Mesodermal cell (in vitro differentiated cells): ENCODE measurements around the gene WRNIP1.

Experiments used
- H3K27ac ChIP-seq: 2 replicates; pipeline ENCODE4 v1.7.0; 2013; ENCODE audit warnings: mild to moderate bottlenecking, low read depth, low read length, moderate library complexity; ENCODE audit not compliant: severe bottlenecking
- H3K36me3 ChIP-seq: 2 replicates; pipeline ENCODE4 v1.7.1; 2013; ENCODE audit warnings: mild to moderate bottlenecking, low read length, moderate library complexity; ENCODE audit not compliant: control insufficient read depth, insufficient read depth
- H3K4me1 ChIP-seq: one replicate; pipeline ENCODE4 v1.7.1; 2013; ENCODE audit warnings: mild to moderate bottlenecking, low read length; ENCODE audit not compliant: insufficient read depth, control insufficient read depth, poor library complexity, severe bottlenecking
- H3K4me3 ChIP-seq: 2 replicates; pipeline ENCODE4 v1.7.0; 2013; ENCODE audit warnings: low read length, control low read depth, mild to moderate bottlenecking; ENCODE audit not compliant: insufficient read depth, poor library complexity, severe bottlenecking; ENCODE audit errors: extremely low read depth
- H3K9me3 ChIP-seq: 2 replicates; pipeline ENCODE4 v1.7.1; 2013; ENCODE audit warnings: mild to moderate bottlenecking, low read length, moderate library complexity; ENCODE audit not compliant: control insufficient read depth
- WGBS, 2 experiments: methylation state at CpG; one replicate each; pipeline ENCODE4 v1.1.5; 2013; ENCODE audit warnings: missing lambda C conversion rate in 2 of 2; ENCODE audit not compliant: insufficient coverage in 2 of 2; 5-methylcytosine and 5-hydroxymethylcytosine counted together

WRNIP1 gene

DNA sequence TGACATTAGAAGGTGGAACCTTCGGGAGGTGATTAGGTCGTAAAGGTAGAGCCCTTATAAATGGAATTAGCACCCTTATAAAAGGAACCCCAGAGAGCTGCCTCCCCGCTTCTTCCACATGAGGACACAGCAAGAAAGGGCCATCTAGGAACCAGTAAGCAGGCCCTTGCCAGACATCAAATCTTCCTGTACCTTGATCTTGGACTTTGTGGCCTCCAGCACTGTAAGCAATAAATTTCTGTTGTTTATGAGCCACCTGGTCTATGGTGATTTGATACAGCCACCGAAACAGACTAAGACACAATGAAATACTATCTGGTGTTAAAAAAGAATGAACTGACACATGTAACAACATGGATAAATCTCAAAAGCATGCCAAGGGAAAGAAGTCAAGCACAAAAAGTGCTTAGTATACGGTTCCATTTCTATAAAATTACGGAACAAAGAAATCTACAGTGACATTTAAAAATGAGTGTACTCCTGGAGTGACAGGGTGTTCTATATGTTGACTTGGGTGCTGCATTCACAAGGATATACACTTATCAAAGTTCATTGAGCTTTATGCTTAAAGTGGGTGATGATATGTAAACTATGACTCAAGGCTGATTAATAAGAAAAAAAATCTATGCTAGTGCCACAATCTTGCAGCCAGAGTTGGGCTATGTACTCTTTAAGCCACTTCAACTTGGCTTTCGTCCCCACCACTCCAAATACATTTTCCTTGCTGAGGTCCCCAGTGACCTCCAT, 58.1 kb downstream of the WRNIP1 start:
- H3K36me3 ChIP-seq: no peaks in the 10 kb centered on the region
- WGBS, 2 experiments: 95% methylated on average over 3 to 6 of the region's 7 CpGs
- H3K9me3 ChIP-seq: no peaks in the 10 kb centered on the region
- no peak overlapping the region for H3K27ac ChIP-seq
- H3K4me3 ChIP-seq: no peak overlapping the region
- H3K4me1 ChIP-seq: peaks cover 2% of the 10 kb centered on the region

GRCh38 chr6:2826131-2826530, 60.9 kb downstream of the WRNIP1 start:
- Histone ChIP-seq H3K4me3 (no peak overlapping the region), H3K4me1 (no peaks in the 10 kb centered on the region), H3K9me3 (no peaks in the 10 kb centered on the region), H3K27ac (no peak overlapping the region), H3K36me3 (no peaks in the 10 kb centered on the region)
- 86% methylated on average over 1 of the region's 2 CpGs; no CpG with 5 or more reads in 1 of the 2 experiments for WGBS, 2 experiments

GRCh38 chr6:2827142-2827541, 61.9 kb downstream of the WRNIP1 start:
- H3K4me1 ChIP-seq: no peaks in the 10 kb centered on the region
- H3K4me3 ChIP-seq: no peak overlapping the region
- 89 to 95% methylated on average over 3 to 6 of the region's 6 CpGs for WGBS, 2 experiments
- no peaks in the 10 kb centered on the region for H3K36me3 ChIP-seq
- no peaks in the 10 kb centered on the region for H3K9me3 ChIP-seq
- no peak overlapping the region for H3K27ac ChIP-seq

DNA sequence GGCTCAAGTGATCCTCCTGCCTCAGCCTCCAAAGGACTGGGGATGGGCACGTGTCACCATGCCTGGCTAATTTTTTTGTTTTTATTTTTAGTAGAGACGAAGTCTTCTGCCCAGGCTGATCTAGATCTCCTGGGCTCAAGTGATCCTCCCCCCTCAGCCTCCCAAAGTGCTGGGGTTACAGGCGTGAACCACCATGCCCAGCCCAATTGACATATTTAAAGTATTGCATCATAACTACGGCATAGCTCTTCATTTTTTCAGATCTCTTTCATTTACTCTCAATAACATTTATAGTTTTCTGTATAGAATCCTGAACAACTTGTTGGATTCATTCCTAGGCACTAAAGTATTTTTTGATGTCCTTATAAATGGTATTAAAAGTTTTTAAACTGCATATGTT, 63.4 kb downstream of the WRNIP1 start:
- 93 to 100% methylated on average over 2 of the region's 4 CpGs for WGBS, 2 experiments
- no peaks in the 10 kb centered on the region for H3K4me1 ChIP-seq
- H3K4me3 ChIP-seq: no peak overlapping the region
- H3K36me3 ChIP-seq: no peaks in the 10 kb centered on the region
- no peaks in the 10 kb centered on the region for H3K9me3 ChIP-seq
- no peak overlapping the region for H3K27ac ChIP-seq

GRCh38 chr6:2829253-2829652, 64.1 kb downstream of the WRNIP1 start:
- H3K4me1 ChIP-seq: no peaks in the 10 kb centered on the region
- no peak overlapping the region for H3K4me3 ChIP-seq
- H3K9me3 ChIP-seq: no peaks in the 10 kb centered on the region
- no CpG with 5 or more reads among the region's 2 CpGs for whole genome bisulfite sequencing, 2 experiments
- no peaks in the 10 kb centered on the region for H3K36me3 ChIP-seq
- no peak overlapping the region for H3K27ac ChIP-seq

GRCh38 chr6:2830183-2830582, 65.0 kb downstream of the WRNIP1 start:
- no peaks in the 10 kb centered on the region for H3K4me1 ChIP-seq
- no peaks in the 10 kb centered on the region for H3K9me3 ChIP-seq
- H3K36me3 ChIP-seq: no peaks in the 10 kb centered on the region
- WGBS, 2 experiments: 100% methylated on average over 2 of the region's 3 CpGs
- H3K27ac ChIP-seq: no peak overlapping the region
- no peak overlapping the region for H3K4me3 ChIP-seq

DNA sequence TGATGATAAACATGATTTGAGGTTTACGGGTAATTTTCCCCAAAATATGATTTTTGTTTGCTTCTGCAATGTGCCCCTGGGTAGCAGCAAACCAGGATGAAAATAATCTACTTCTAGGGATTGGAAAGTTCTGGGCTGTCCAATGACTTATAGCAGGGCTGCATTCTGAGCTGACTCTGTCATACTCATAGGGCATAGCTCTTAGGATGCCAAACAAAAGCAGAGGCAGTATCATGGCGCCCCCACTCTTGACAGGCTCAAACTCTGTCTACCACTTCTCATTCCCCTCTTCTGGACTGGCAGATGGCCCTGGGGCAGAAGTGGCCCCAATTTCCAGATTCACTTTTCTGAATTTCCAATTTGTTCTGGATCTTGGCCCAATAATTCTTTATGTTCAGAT, 66.2 kb downstream of the WRNIP1 start:
- H3K27ac ChIP-seq: no peak overlapping the region
- WGBS, 2 experiments: 80% methylated on average over 1 of the region's 2 CpGs; no CpG with 5 or more reads in 1 of the 2 experiments
- no peak overlapping the region for H3K4me3 ChIP-seq
- H3K4me1 ChIP-seq: no peaks in the 10 kb centered on the region
- H3K36me3 ChIP-seq: peaks cover 7% of the 10 kb centered on the region
- no peaks in the 10 kb centered on the region for H3K9me3 ChIP-seq

GRCh38 chr6:2834262-2834661, 69.1 kb downstream of the WRNIP1 start:
- Histone ChIP-seq H3K4me3 (no peak overlapping the region), H3K4me1 (peaks cover 3% of the 10 kb centered on the region), H3K36me3 (peaks cover 19% of the 10 kb centered on the region), H3K9me3 (no peaks in the 10 kb centered on the region), H3K27ac (no peak overlapping the region)
